ENCODE results near the gene TMEM256. TPM values are rescaled to one million over a fixed set of nuclear protein-coding genes. Genes with fewer than 3 reads are reported as not detected.
A peak's percentile ranks its signal among the peaks of the same experiment; 100 is the strongest.
"Not testable (repeated sequence)": the region's sequence is repeated elsewhere in the genome, so short reads cannot be mapped to it uniquely, and the experiment has no call there.

Gene TMEM256
- total RNA-seq, 2 experiments from 2014 or later, result 73.2 to 77.0 TPM

DNA sequence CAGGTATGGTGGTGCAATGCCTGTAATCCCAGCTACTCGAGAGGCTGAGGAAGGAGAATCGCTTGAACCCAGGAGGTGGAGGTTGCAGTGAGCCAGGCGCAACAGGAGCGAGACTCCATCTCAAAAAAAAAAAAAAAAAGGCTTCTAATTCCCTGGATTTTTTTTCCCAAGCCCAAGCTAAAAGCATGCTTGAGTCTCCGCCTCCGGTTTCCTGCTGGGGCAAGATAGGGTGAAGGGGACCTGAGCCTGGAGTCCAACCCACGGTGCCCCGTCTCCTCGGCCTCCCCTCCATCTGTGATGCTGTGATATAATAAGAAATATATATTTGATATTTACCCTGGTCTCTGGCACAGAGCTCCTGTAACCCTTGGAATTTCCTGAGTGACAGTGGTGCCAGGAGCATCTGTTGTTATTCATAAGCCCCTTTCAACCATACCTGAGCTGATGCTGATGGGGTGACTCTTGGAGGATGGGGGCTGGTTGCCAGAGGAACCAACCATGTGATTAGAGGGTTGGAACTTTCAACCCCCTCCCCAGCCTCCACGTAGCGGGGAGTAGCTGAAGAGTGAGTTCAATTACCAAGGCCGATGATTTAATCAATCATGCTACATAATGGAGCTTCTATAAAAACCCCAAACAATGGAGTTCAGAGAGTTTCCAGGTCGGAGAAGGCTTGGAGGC is 35.8 kb downstream of the TMEM256 start:
- Mint-ChIP-seq H3K27ac (no peak overlapping the region), H3K27me3 (peaks cover 14% of the 10 kb centered on the region), H3K4me1 (no peaks in the 10 kb centered on the region), H3K9me3 (no peaks in the 10 kb centered on the region), H3K4me3 (no peak overlapping the region), H3K36me3 (ENCODE audit: low read depth) (no peaks in the 10 kb centered on the region)
- CTCF ChIA-PET, result interaction anchor here (0.9 to 1.1 kb wide), 2 partner anchors 69 to 193 kb away, joined by 3 to 4 read pairs; partner anchors contain the start of gene SENP3
- POLR2A ChIA-PET, result interaction anchor here (0.7 kb wide), 1 partner anchor 117 kb away, joined by 3 read pairs; no protein-coding TSS in a partner anchor
- DNase-seq, result no peak

DNA sequence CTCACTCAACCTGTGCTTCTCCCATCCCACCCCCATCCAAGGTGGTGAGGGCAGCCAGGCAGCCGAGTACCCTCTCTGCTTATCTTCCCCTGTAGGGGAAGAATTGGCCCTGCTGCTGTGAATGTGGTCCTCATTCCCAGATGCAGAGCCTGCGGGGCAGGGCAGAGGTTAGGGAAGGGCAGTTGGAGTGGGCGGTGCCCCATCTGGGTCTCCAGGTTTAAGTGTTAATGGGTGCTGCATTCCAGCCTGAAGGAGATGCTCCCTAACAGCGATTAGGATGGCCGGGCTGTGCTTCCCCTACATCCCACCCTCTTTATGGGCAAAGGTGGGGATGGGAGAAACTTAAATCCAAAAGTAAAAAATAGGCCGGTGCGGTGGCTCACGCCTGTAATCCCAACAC is 36.8 kb downstream of the TMEM256 start:
- CTCF ChIA-PET, result interaction anchor here (0.6 kb wide), 1 partner anchor 9 kb away, joined by 3 read pairs; no protein-coding TSS in a partner anchor
- POLR2A ChIA-PET, result no interaction called here

DNA sequence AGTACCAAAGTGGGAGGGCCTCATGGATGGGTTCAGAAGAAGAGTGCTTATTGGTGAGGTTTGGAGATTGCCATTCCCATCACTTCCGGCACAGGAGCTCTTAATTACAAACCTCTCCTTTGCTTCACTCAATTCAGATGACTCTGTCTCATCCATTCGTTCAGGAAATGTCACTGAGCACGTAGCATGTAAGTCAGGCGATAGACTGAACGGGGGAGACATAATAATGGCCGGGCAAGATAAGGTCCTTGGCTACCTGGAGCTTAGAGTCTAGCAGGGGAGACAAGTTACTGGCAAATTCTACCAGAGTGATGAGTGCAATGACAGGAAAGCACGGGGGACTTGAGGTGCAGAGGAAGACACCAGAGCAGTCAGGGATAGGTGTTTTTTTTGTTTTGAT is 37.9 kb downstream of the TMEM256 start:
- CTCF ChIA-PET, result interaction anchor here (1.6 kb wide), 1 partner anchor 10 kb away, joined by 4 read pairs; the partner anchor contains the start of gene TMEM95
- H3K9me3 Mint-ChIP-seq; H3K36me3 Mint-ChIP-seq (ENCODE audit: low read depth); DNase-seq; H3K4me3 Mint-ChIP-seq; H3K27ac Mint-ChIP-seq; H3K4me1 Mint-ChIP-seq; POLR2A ChIA-PET: not testable (repeated sequence)
- H3K27me3 Mint-ChIP-seq, result peaks cover 14% of the 10 kb centered on the region

More for the DNA sequence above, 36.8 kb downstream of the TMEM256 start:
- H3K9me3 Mint-ChIP-seq, result no peaks in the 10 kb centered on the region
- no peaks in the 10 kb centered on the region for H3K4me1 Mint-ChIP-seq
- DNase-seq, result no peak
- no peak overlapping the region for H3K4me3 Mint-ChIP-seq
- H3K27me3 Mint-ChIP-seq, result peaks cover 14% of the 10 kb centered on the region
- H3K36me3 Mint-ChIP-seq (ENCODE audit: low read depth), result no peaks in the 10 kb centered on the region
- no peak overlapping the region for H3K27ac Mint-ChIP-seq

DNA sequence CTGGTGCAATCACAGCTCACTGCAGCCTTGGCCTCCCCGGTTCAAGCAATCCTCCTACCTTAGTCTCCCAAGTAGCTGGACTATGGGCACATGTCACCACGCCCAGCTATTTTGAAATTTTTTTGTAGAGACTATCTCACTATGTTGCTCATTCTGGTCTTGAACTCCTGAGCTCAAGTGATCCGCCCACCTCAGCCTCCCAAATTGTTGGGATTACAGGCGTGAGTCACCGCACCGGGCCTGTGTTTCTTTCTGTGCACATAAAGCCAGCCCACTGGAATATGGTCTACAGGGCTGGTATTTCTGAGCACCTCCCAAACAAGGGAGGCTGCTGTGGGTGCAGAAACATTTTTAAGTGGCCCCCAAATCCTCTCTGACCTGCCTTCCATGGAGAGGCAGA is 40.6 kb downstream of the TMEM256 start:
- H3K36me3 Mint-ChIP-seq (ENCODE audit: low read depth), result no peaks in the 10 kb centered on the region
- H3K9me3 Mint-ChIP-seq, result no peaks in the 10 kb centered on the region
- H3K4me3 Mint-ChIP-seq, result no peak overlapping the region
- no peak overlapping the region for H3K27ac Mint-ChIP-seq
- peaks cover 2% of the 10 kb centered on the region for H3K27me3 Mint-ChIP-seq
- no peaks in the 10 kb centered on the region for H3K4me1 Mint-ChIP-seq
- no peak for DNase-seq
- ChIA-PET CTCF (interaction anchor here (1.0 kb wide), 1 partner anchor 197 kb away, joined by 3 read pairs; no protein-coding TSS in a partner anchor), POLR2A (interaction anchor here (0.9 kb wide), 1 partner anchor 348 kb away, joined by 3 read pairs; a partner anchor contains a TSS)

DNA sequence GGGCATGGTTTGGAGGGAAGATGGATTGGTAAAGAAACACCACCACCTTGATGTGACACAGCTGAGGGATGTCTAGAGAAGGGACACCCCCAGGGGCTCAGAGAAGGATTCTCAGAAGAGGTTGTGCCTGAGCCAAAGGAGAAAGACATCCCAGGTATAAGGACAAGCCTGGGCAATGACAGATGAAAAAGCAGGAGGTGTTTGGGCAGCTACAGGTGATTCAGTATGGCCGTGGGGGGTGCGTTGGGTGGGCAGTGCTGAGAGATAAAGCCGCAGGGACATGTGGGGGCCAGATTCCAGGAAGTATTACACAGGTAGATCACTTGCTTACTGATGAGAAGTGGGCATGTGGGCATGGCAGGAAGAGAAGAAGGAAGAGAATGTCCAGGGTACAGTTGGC is 42.0 kb downstream of the TMEM256 start:
- Mint-ChIP-seq H3K36me3 (ENCODE audit: low read depth) (no peaks in the 10 kb centered on the region), H3K27me3 (no peaks in the 10 kb centered on the region), H3K4me1 (peaks cover under 1% of the 10 kb centered on the region), H3K4me3 (no peak overlapping the region), H3K9me3 (no peaks in the 10 kb centered on the region), H3K27ac (no peak overlapping the region)
- no peak for DNase-seq
- ChIA-PET POLR2A (no interaction called here), CTCF (interaction anchor here (1.0 to 1.8 kb wide), 2 partner anchors 25 to 75 kb away, joined by 3 to 4 read pairs; partner anchors contain the start of gene ACAP1)

DNA sequence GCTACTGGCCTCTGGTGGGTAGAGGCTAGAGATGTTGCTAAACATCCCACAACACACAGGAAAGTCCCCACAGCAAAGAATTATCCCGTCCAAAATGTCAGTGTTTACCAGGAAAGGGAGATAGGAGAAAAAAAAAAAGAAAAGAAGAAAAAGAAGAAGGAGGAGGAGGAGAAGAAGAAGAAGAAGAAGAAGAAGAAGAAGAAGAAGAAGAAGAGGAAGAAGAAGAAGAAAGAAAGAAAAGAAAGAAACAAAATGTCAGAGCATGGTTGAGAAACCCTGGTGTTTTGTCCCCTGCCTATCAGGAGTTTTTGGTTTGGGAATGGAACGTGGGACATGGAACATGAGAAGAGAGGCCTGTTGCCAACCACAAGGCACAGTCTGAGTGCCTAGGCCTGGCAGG is 46.5 kb downstream of the TMEM256 start:
- CTCF ChIA-PET, result interaction anchor here (3.1 kb wide), 1 partner anchor 79 kb away, joined by 47 read pairs; the partner anchor contains the start of gene TMEM102
- DNase-seq, result no peak
- no peak overlapping the region for H3K4me3 Mint-ChIP-seq
- peaks cover 9% of the 10 kb centered on the region for H3K36me3 Mint-ChIP-seq (ENCODE audit: low read depth)
- no peaks in the 10 kb centered on the region for H3K9me3 Mint-ChIP-seq
- no peak overlapping the region for H3K27ac Mint-ChIP-seq
- H3K27me3 Mint-ChIP-seq, result no peaks in the 10 kb centered on the region
- peaks cover 37% of the 10 kb centered on the region for H3K4me1 Mint-ChIP-seq
- POLR2A ChIA-PET, result interaction anchor here (1.9 kb wide), 1 partner anchor 128 kb away, joined by 5 read pairs; no protein-coding TSS in a partner anchor

DNA sequence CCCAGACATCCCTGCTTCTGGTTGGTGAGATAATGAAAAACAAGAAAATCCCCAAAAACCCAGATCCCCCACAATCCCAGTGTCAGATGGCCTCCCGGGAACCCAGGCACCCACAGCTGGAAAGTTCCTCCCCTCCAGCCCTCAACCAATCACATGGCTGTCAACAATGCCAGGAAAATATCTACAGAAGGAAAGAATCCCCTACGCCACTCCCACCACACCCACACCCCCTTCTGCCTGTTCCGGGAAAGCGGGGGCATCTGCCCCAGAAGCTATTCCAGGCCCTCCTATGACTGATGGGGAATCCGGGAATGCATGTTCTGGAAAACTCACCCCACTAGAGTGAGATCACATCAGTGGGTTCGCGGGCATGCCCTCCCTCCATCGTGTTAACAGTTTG is 47.1 kb downstream of the TMEM256 start:
- Mint-ChIP-seq H3K4me3 (no peak overlapping the region), H3K27me3 (no peaks in the 10 kb centered on the region), H3K27ac (no peak overlapping the region), H3K4me1 (peaks cover 40% of the 10 kb centered on the region), H3K36me3 (ENCODE audit: low read depth) (peaks cover 10% of the 10 kb centered on the region), H3K9me3 (no peaks in the 10 kb centered on the region)
- DNase-seq, result no peak
- ChIA-PET CTCF (interaction anchor here (0.6 to 4.5 kb wide), 14 partner anchors 14 to 354 kb away, joined by 3 to 47 read pairs (median 7); partner anchors contain the start of genes FGF11, NEURL4, PLSCR3 and SENP3), POLR2A (interaction anchor here (1.0 to 3.1 kb wide), 6 partner anchors 20 to 331 kb away, joined by 3 to 20 read pairs (median 6); partner anchors contain the start of genes ACAP1, SENP3, TMEM102 and TP53)

DNA sequence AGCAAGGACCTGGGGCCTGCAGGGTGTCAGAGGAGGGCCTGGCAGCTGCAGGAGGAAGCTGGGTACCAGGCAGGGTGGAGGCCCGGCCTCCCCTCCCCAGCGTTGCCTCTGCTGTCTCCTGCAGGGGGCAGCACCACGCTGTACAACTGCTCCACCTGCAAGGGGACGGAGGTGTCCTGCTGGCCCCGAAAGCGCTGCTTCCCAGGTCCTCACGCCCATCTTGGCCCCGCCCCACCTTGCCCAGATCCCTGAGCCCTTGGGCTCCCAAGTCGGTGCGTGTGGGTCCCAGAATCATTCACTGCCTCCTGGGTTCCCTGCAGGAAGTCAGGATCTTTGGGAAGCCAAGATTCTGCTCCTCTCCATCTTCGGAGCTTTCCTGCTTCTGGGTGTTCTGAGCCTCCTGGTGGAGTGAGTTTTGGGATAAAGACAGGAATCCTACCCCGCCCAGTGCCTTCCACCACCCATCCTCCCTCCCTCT is 47.8 kb downstream of the TMEM256 start:
- Mint-ChIP-seq H3K4me1 (peaks cover 43% of the 10 kb centered on the region), H3K36me3 (ENCODE audit: low read depth) (peaks cover 13% of the 10 kb centered on the region), H3K4me3 (no peak overlapping the region), H3K27me3 (no peaks in the 10 kb centered on the region), H3K9me3 (no peaks in the 10 kb centered on the region), H3K27ac (no peak overlapping the region)
- peak; percentile 91 for DNase-seq
- ChIA-PET POLR2A (interaction anchor here (1.0 to 3.1 kb wide), 8 partner anchors 19 to 332 kb away, joined by 3 to 20 read pairs (median 6); partner anchors contain the start of genes ACAP1, POLR2A, SENP3 and TMEM102), CTCF (interaction anchor here (0.6 to 4.5 kb wide), 44 partner anchors 9 to 455 kb away, joined by 3 to 47 read pairs (median 4); partner anchors contain the start of genes ACADVL, ACAP1, DLG4 and FGF11)

DNA sequence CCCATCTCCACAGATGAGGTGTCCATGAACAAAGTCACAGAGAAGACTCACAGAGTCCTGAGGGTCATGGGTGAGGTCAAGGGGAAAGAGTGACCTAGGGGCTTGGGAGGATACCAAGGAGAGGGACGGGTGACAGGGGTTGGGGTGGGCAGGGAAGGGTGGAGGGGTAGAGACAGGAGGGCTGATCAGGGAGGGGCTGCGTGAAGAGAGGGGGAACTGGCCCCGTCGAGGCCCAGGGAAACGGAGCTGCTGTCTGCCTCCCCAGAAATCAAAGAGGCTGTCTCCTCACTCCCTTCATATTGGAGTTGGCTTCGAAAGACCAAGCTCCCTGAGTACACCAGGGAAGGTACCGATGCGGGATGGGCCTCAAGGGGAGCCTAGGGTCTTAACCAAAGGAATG is 48.3 kb downstream of the TMEM256 start:
- Mint-ChIP-seq H3K27ac (no peak overlapping the region), H3K36me3 (ENCODE audit: low read depth) (peaks cover 18% of the 10 kb centered on the region), H3K4me3 (no peak overlapping the region), H3K4me1 (peaks cover 46% of the 10 kb centered on the region), H3K9me3 (no peaks in the 10 kb centered on the region), H3K27me3 (no peaks in the 10 kb centered on the region)
- POLR2A ChIA-PET, result interaction anchor here (1.0 to 3.1 kb wide), 8 partner anchors 19 to 332 kb away, joined by 3 to 20 read pairs (median 6); partner anchors contain the start of genes ACAP1, POLR2A, SENP3 and TMEM102
- DNase-seq, result no peak
- CTCF ChIA-PET, result interaction anchor here (0.6 to 4.5 kb wide), 42 partner anchors 10 to 455 kb away, joined by 3 to 47 read pairs (median 5); partner anchors contain the start of genes ACADVL, ACAP1, DLG4 and FGF11

DNA sequence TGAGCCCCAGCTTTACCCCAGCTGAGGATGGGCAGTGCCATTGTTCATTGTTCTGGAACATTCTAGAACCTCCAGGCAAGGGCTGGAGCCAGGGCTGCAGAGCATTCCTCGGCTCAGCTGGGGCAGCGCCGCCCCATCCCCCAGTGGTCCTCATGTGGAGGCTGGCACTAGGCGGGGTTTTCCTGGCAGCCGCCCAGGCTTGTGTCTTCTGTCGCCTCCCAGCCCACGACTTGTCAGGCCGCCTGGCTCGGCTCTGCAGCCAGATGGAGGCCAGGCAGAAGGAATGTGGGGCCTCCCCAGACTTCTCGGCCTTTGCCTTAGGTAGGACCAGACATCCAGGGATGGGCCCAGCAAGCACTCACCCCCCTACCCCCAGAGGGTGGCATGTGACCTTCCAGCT is 48.8 kb downstream of the TMEM256 start, which contains the start of gene TMEM95:
TSS of gene TMEM95 (plus strand) at position 104 of the 400 bp plus-strand sequence. CDS start at position 153, 49 bp downstream.
- Mint-ChIP-seq H3K27me3 (no peaks in the 10 kb centered on the region), H3K36me3 (ENCODE audit: low read depth) (peaks cover 21% of the 10 kb centered on the region), H3K9me3 (no peaks in the 10 kb centered on the region), H3K27ac (peak within 1 kb of the TSS; percentile 47), H3K4me3 (no peak within 1 kb of the TSS), H3K4me1 (peaks cover 49% of the 10 kb centered on the region)
- POLR2A ChIA-PET, result interaction anchor here (1.4 to 3.1 kb wide), 6 partner anchors 18 to 206 kb away, joined by 3 to 20 read pairs (median 6); partner anchors contain the start of genes ACAP1, POLR2A, SENP3 and TMEM102
- DNase-seq, result no peak
- CTCF ChIA-PET, result interaction anchor here (0.6 to 4.5 kb wide), 26 partner anchors 10 to 456 kb away, joined by 3 to 47 read pairs (median 6); partner anchors contain the start of genes ACAP1, FGF11, NEURL4 and SENP3

DNA sequence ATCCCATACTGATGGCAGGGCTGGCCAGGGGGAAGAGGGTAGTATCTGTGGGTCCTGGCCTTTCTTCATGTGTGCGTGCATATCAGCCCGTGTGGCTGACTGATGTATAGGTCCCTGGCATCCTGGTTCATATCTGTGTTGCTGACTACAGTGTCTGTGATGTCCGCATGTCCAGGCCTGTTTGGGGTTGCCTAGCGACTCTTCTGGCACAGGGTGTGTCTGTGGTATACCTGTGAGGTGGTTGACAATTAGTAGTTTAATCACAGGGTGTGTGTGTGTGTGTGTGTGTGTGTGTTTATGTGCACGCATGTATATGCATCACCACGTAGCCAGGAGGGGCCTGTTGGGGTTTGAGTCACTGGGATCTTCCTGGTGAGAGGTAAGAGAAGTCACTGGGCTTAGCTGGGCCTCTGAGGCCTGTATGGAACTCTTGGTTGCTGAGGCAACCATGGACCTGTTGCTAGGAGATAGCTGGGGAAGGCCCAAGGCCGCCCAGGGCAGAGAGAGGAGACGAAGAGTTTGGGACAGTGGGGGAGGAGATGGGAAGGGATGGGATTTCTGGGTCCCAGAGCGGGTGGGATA is 49.5 kb downstream of the TMEM256 start:
- H3K27ac Mint-ChIP-seq, result peak overlapping the region; percentile 47
- ChIA-PET CTCF (interaction anchor here (1.0 to 4.5 kb wide), 7 partner anchors 18 to 234 kb away, joined by 3 to 24 read pairs (median 6); partner anchors contain the start of genes ACAP1, NEURL4, SENP3 and TMEM102), POLR2A (interaction anchor here (0.9 to 3.1 kb wide), 8 partner anchors 18 to 333 kb away, joined by 3 to 14 read pairs (median 4); partner anchors contain the start of genes ACAP1, TMEM256 and TP53)
- no peaks in the 10 kb centered on the region for H3K27me3 Mint-ChIP-seq
- H3K36me3 Mint-ChIP-seq (ENCODE audit: low read depth), result peaks cover 26% of the 10 kb centered on the region
- DNase-seq, result peak; percentile 42
- H3K4me3 Mint-ChIP-seq, result no peak overlapping the region
- peaks cover 56% of the 10 kb centered on the region for H3K4me1 Mint-ChIP-seq
- no peaks in the 10 kb centered on the region for H3K9me3 Mint-ChIP-seq
